Measurements from ENCODE around the gene VASN. TPM values are rescaled to one million over a fixed set of nuclear protein-coding genes. Genes with fewer than 3 reads are reported as not detected.

The VASN gene
- total RNA-seq, 1 experiment from 2014 or later = 5.4 TPM

DNA sequence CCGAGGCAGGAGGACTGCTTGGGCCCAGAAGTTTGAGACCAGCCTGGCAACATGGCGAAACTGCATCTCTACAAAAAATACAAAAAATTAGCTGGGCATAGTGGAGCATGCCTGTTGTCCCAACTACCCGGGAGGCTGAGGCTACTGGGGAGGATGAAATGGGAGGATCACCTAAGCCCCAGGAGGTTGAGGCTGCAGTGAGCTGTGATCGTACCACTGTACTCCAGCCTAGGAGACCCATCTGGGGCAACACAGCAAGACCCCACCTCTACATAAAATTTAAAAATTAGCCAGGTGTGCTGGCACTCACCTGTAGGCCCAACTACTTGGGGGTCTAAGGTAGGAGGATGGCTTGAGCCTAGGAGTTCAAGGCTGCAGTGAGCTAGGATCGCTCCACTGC is 22.3 kb upstream of the VASN start:
- no TSS peak for BruUV-seq (replicated peaks)
- TF ChIP-seq, protein P1, sequence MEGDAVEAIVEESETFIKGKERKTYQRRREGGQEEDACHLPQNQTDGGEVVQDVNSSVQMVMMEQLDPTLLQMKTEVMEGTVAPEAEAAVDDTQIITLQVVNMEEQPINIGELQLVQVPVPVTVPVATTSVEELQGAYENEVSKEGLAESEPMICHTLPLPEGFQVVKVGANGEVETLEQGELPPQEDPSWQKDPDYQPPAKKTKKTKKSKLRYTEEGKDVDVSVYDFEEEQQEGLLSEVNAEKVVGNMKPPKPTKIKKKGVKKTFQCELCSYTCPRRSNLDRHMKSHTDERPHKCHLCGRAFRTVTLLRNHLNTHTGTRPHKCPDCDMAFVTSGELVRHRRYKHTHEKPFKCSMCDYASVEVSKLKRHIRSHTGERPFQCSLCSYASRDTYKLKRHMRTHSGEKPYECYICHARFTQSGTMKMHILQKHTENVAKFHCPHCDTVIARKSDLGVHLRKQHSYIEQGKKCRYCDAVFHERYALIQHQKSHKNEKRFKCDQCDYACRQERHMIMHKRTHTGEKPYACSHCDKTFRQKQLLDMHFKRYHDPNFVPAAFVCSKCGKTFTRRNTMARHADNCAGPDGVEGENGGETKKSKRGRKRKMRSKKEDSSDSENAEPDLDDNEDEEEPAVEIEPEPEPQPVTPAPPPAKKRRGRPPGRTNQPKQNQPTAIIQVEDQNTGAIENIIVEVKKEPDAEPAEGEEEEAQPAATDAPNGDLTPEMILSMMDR (conservative IDR thresholded peaks at IDR 0.05; ENCODE audit: low read depth, low read length) = no peak
- TF ChIP-seq EZH2 (IDR thresholded peaks at IDR 0.05; ENCODE audit: borderline replicate concordance, low read depth, low read length, poor library complexity, severe bottlenecking) = no peak
- H3K36me3 ChIP-seq (ENCODE audit: insufficient read depth, low read length, poor library complexity, severe bottlenecking) = peaks cover 6% of the 10 kb centered on the region
- H3K27me3 ChIP-seq (replicated peaks; ENCODE audit: insufficient read depth, low read depth, low read length, poor library complexity) = no peaks in the 10 kb centered on the region
- peaks cover 4% of the 10 kb centered on the region for H3K4me1 ChIP-seq (ENCODE audit: insufficient read depth, low read length, poor library complexity, severe bottlenecking)
- no peaks in the 10 kb centered on the region for H3K9me3 ChIP-seq (ENCODE audit: low read depth, low read length, poor library complexity, severe bottlenecking)
- ChIA-PET POLR2A (ENCODE audit: low non-redundant PET) (no interaction called here), CTCF (no interaction called here)
- H3K27ac ChIP-seq (ENCODE audit: low read depth, low read length, poor library complexity, severe bottlenecking) = no peak overlapping the region
- no peak for DNase-seq (ENCODE audit: low spot score)
- no peak overlapping the region for H3K4me3 ChIP-seq (ENCODE audit: low read depth, low read length, poor library complexity, severe bottlenecking)
- intact Hi-C loops (cut with micrococcal nuclease; ENCODE audit: unreplicated experiment) = no loop called here

DNA sequence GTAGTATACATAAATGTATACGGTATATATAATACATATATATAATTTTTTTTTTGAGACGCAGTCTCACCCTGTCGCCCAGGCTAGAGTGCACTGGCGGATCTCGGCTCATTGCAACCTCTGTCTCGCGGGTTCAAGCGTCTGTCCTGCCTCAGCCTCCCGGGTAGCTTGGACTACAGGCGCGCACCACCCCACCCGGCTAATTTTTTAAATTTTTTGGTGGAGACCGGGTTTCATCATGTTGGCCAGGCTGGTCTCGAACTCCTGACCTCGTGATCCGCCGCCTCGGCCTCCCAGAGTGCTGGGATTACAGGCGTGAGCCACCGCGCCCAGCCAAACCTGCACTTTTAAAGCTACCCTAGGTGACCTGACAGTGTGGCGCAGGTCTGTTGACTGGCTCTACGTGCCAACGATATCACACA is 21.3 kb upstream of the VASN start:
- POLR2A ChIA-PET (ENCODE audit: low non-redundant PET) = interaction anchor here (0.6 kb wide), 1 partner anchor 130 kb away, joined by 5 read pairs; no protein-coding TSS in a partner anchor
- Histone ChIP-seq H3K4me1 (ENCODE audit: insufficient read depth, low read length, poor library complexity, severe bottlenecking) (peaks cover 4% of the 10 kb centered on the region), H3K4me3 (ENCODE audit: low read depth, low read length, poor library complexity, severe bottlenecking) (peak overlapping the region; percentile 88), H3K9me3 (ENCODE audit: low read depth, low read length, poor library complexity, severe bottlenecking) (no peaks in the 10 kb centered on the region), H3K27ac (ENCODE audit: low read depth, low read length, poor library complexity, severe bottlenecking) (peak overlapping the region; percentile 90), H3K36me3 (ENCODE audit: insufficient read depth, low read length, poor library complexity, severe bottlenecking) (peaks cover 6% of the 10 kb centered on the region), H3K27me3 (replicated peaks; ENCODE audit: insufficient read depth, low read depth, low read length, poor library complexity) (no peaks in the 10 kb centered on the region)
- no peak for DNase-seq (ENCODE audit: low spot score)
- TF ChIP-seq, protein P1 (conservative IDR thresholded peaks at IDR 0.05; ENCODE audit: low read depth, low read length) = no peak
- TF ChIP-seq EZH2 (IDR thresholded peaks at IDR 0.05; ENCODE audit: borderline replicate concordance, low read depth, low read length, poor library complexity, severe bottlenecking) = no peak
- intact Hi-C loops (cut with micrococcal nuclease; ENCODE audit: unreplicated experiment) = no loop called here
- BruUV-seq (replicated peaks) = no TSS peak
- CTCF ChIA-PET = interaction anchor here (1.0 to 2.1 kb wide), 3 partner anchors 10 to 97 kb away, joined by 3 to 15 read pairs (median 7); no protein-coding TSS in a partner anchor

GRCh38 chr16:4350787-4351659 is 20.6 kb upstream of the VASN start, which contains the start of gene PAM16:
Gene PAM16, minus strand, starts transcription at chr16:4351321. Its CDS starts 87 bp downstream, at chr16:4351234.
- DNase-seq (ENCODE audit: low spot score) = peak; percentile 97
- peaks cover 4% of the 10 kb centered on the region for H3K4me1 ChIP-seq (ENCODE audit: insufficient read depth, low read length, poor library complexity, severe bottlenecking)
- POLR2A ChIA-PET (ENCODE audit: low non-redundant PET) = interaction anchor here (0.6 kb wide), 1 partner anchor 130 kb away, joined by 5 read pairs; no protein-coding TSS in a partner anchor
- TF ChIP-seq, protein P1 (conservative IDR thresholded peaks at IDR 0.05; ENCODE audit: low read depth, low read length) = peak; percentile 20; the same call in 1 of the 2 replicates
- no peak for TF ChIP-seq EZH2 (IDR thresholded peaks at IDR 0.05; ENCODE audit: borderline replicate concordance, low read depth, low read length, poor library complexity, severe bottlenecking)
- H3K27ac ChIP-seq (ENCODE audit: low read depth, low read length, poor library complexity, severe bottlenecking) = peak within 1 kb of the TSS; percentile 90
- BruUV-seq (replicated peaks) = no TSS peak
- H3K9me3 ChIP-seq (ENCODE audit: low read depth, low read length, poor library complexity, severe bottlenecking) = no peaks in the 10 kb centered on the region
- peaks cover 6% of the 10 kb centered on the region for H3K36me3 ChIP-seq (ENCODE audit: insufficient read depth, low read length, poor library complexity, severe bottlenecking)
- CTCF ChIA-PET = interaction anchor here (0.6 to 2.1 kb wide), 4 partner anchors 11 to 97 kb away, joined by 3 to 15 read pairs (median 6); no protein-coding TSS in a partner anchor
- H3K4me3 ChIP-seq (ENCODE audit: low read depth, low read length, poor library complexity, severe bottlenecking) = peak within 1 kb of the TSS; percentile 88
- no peaks in the 10 kb centered on the region for H3K27me3 ChIP-seq (replicated peaks; ENCODE audit: insufficient read depth, low read depth, low read length, poor library complexity)
- intact Hi-C loops (cut with micrococcal nuclease; ENCODE audit: unreplicated experiment) = no loop called here

Measured in A673 (cell line).